HEK293 (cell line): ENCODE results near the gene AASDH.

Source experiments
- CTCF ChIA-PET: fragments of 350-600 bp; formaldehyde crosslinking; extraction: SDS; loops from one replicate; lab custom pipeline; 2021; ENCODE audit warnings: antibody characterized with exemption; lab: Yijun Ruan, JAX
- POLR2A ChIA-PET: fragments of 300-600 bp; formaldehyde crosslinking; extraction: SDS; loops from one replicate; lab custom pipeline; 2020; ENCODE audit warnings: antibody characterized with exemption, inconsistent platforms; lab: Yijun Ruan, JAX
- H3K27ac ChIP-seq: fragments of 200-500 bp; sonication (Bioruptor generic); 2 replicates; pipeline ENCODE4 v1.5.1; 2014; ENCODE audit warnings: low read depth, low read length, control low read depth, inconsistent platforms; ENCODE audit errors: extremely low read depth
- H3K36me3 ChIP-seq, 2 experiments: fragments of 200-500 bp in 1 of 2; sonication (Bioruptor generic) in 1 of 2; 1 replicate in 1 of 2; 2 replicates in 1 of 2; pipeline ENCODE4 v1.5.1; 2014 to 2017; ENCODE audit warnings: inconsistent platforms in 2 of 2, low read length in 2 of 2; ENCODE audit not compliant: control insufficient read depth in 2 of 2, insufficient read depth in 1 of 2
- H3K4me1 ChIP-seq: fragments of 200-500 bp; sonication (Bioruptor generic); 2 replicates; pipeline ENCODE4 v1.5.1; 2014; ENCODE audit warnings: mild to moderate bottlenecking, low read length, inconsistent platforms; ENCODE audit not compliant: control insufficient read depth, insufficient read depth
- H3K4me3 ChIP-seq: 2 replicates; pipeline ENCODE4 v1.5.1; 2011; ENCODE audit warnings: low read depth, mild to moderate bottlenecking, control low read depth, low read length, moderate library complexity
- H3K9me3 ChIP-seq: fragments of 200-500 bp; sonication (Bioruptor generic); 2 replicates; pipeline ENCODE4 v1.5.1; 2014; ENCODE audit warnings: low read depth, low read length, inconsistent platforms; ENCODE audit not compliant: control insufficient read depth, insufficient read depth
- BCL11A ChIP-seq: fragments of 450-650 bp; formaldehyde crosslinking; IDR thresholded peaks from 2 replicates; pipeline ENCODE4 v1.5.1; 2016; ENCODE audit warnings: low read depth, missing biosample characterization, missing genetic modification characterization
- IKZF3 ChIP-seq: fragments of 450-650 bp; IDR thresholded peaks from 2 replicates; pipeline ENCODE4 v1.5.0; 2018; ENCODE audit warnings: missing biosample characterization, mild to moderate bottlenecking, missing genetic modification characterization, moderate library complexity
- KLF9 ChIP-seq: fragments of 450-650 bp; formaldehyde crosslinking; IDR thresholded peaks from 2 replicates; pipeline ENCODE4 v1.5.1; 2016; ENCODE audit warnings: missing biosample characterization, missing genetic modification characterization, low read depth
- PRDM1 ChIP-seq: fragments of 450-650 bp; formaldehyde crosslinking; IDR thresholded peaks from 2 replicates; pipeline ENCODE4; 2016; ENCODE audit warnings: missing biosample characterization, missing genetic modification characterization
- PRDM4 ChIP-seq: fragments of 450-650 bp; formaldehyde crosslinking; IDR thresholded peaks from 2 replicates; pipeline ENCODE4 v1.5.1; 2017; ENCODE audit warnings: missing biosample characterization, missing genetic modification characterization
- TRIM28 ChIP-seq: IDR thresholded peaks from 2 replicates; pipeline ENCODE4 v1.6.1; 2011; ENCODE audit warnings: low read length, control low read depth, borderline replicate concordance
- ZBTB17 ChIP-seq: fragments of 450-650 bp; formaldehyde crosslinking; IDR thresholded peaks from 2 replicates; pipeline ENCODE4 v1.5.1; 2016; ENCODE audit warnings: missing biosample characterization, missing genetic modification characterization
- ZBTB48 ChIP-seq: fragments of 450-650 bp; formaldehyde crosslinking; IDR thresholded peaks from 2 replicates; pipeline ENCODE4 v1.5.1; 2016; ENCODE audit warnings: missing biosample characterization, missing genetic modification characterization
- ZNF157 ChIP-seq: fragments of 450-650 bp; formaldehyde crosslinking; IDR thresholded peaks from 2 replicates; pipeline ENCODE4 v1.5.1; 2016; ENCODE audit warnings: missing biosample characterization, missing genetic modification characterization
- ZNF248 ChIP-seq: fragments of 450-650 bp; formaldehyde crosslinking; IDR thresholded peaks from 2 replicates; pipeline ENCODE4 v1.5.1; 2017; ENCODE audit warnings: missing biosample characterization, missing genetic modification characterization
- ZNF292 ChIP-seq: fragments of 450-650 bp; formaldehyde crosslinking; IDR thresholded peaks from 2 replicates; pipeline ENCODE4 v1.5.1; 2016; ENCODE audit warnings: low read depth, missing biosample characterization, missing genetic modification characterization, borderline replicate concordance
- ZNF302 ChIP-seq: fragments of 450-650 bp; formaldehyde crosslinking; IDR thresholded peaks from 2 replicates; pipeline ENCODE4 v1.5.1; 2016; ENCODE audit warnings: missing biosample characterization, missing genetic modification characterization, low read depth
- ZNF366 ChIP-seq: fragments of 450-650 bp; formaldehyde crosslinking; conservative IDR thresholded peaks from 2 replicates; pipeline ENCODE4 v1.5.1; 2016; ENCODE audit warnings: missing biosample characterization, missing genetic modification characterization
- ZNF404 ChIP-seq: fragments of 450-650 bp; formaldehyde crosslinking; IDR thresholded peaks from 2 replicates; pipeline ENCODE4 v1.5.1; 2017; ENCODE audit warnings: missing biosample characterization, missing genetic modification characterization
- ZNF518A ChIP-seq: fragments of 450-650 bp; formaldehyde crosslinking; conservative IDR thresholded peaks from 2 replicates; pipeline ENCODE4 v1.5.1; 2016; ENCODE audit warnings: low read depth, missing biosample characterization, missing genetic modification characterization
- ZNF555 ChIP-seq: fragments of 450-650 bp; formaldehyde crosslinking; conservative IDR thresholded peaks from 2 replicates; pipeline ENCODE4 v1.5.1; 2017; ENCODE audit warnings: missing biosample characterization, mild to moderate bottlenecking, missing genetic modification characterization, inconsistent platforms
- ZSCAN4 ChIP-seq: fragments of 450-650 bp; formaldehyde crosslinking; IDR thresholded peaks from 2 replicates; pipeline ENCODE4 v1.5.1; 2017; ENCODE audit warnings: missing biosample characterization, missing genetic modification characterization
- TF ChIP-seq, protein P1 (sequence below): fragments of 450-650 bp; formaldehyde crosslinking; IDR thresholded peaks from 2 replicates; pipeline ENCODE4 v1.5.1; 2017; ENCODE audit warnings: missing biosample characterization, missing genetic modification characterization
- TF ChIP-seq, protein P2 (sequence below): fragments of 450-650 bp; formaldehyde crosslinking; IDR thresholded peaks from 2 replicates; pipeline ENCODE4 v1.5.1; 2016; ENCODE audit warnings: missing biosample characterization, missing genetic modification characterization

AASDH gene

GRCh38 chr4:56414135-56414670, 26.9 kb upstream of the AASDH start:
- no peak overlapping the region for H3K27ac ChIP-seq
- H3K9me3 ChIP-seq = no peaks in the 10 kb centered on the region
- ChIA-PET CTCF (interaction anchor here (0.8 to 0.9 kb wide), 2 partner anchors 20 to 361 kb away, joined by 3 read pairs; no protein-coding TSS in a partner anchor), POLR2A (no interaction called here)
- no peaks in the 10 kb centered on the region for H3K36me3 ChIP-seq
- no peak overlapping the region for H3K4me3 ChIP-seq
- peaks cover 4% of the 10 kb centered on the region for H3K4me1 ChIP-seq
- TF ChIP-seq ZNF404 (tag by site-specific recombination) (no peak), ZNF302 (tag by site-specific recombination) (no peak), ZNF248 (no peak), ZBTB17 (tag by site-specific recombination) (no peak), ZNF292 (tag by site-specific recombination) (no peak), KLF9 (tag by site-specific recombination) (no peak), ZSCAN4 (no peak), PRDM1 (tag by site-specific recombination) (0 out of 2 replicates have a peak, but pooled peaks have one; percentile 18), ZNF157 (no peak)

- CTCF ChIA-PET = interaction anchor here (0.9 to 1.3 kb wide), 3 partner anchors 14 to 15 kb away, joined by 4 to 6 read pairs (median 4); no protein-coding TSS in a partner anchor
- TF ChIP-seq PRDM1 (tag by site-specific recombination) = peak; percentile 80
- TF ChIP-seq PRDM4 (tag by site-specific recombination) = peak; percentile 51
- 0 out of 2 replicates have a peak, but pooled peaks have one; percentile 15 for TF ChIP-seq ZNF366 (tag by site-specific recombination)
- TF ChIP-seq ZNF555 (tag by site-specific recombination) = no peak
- TF ChIP-seq IKZF3 (tag by site-specific recombination) = 0 out of 2 replicates have a peak, but pooled peaks have one; percentile 22
- no peak for TF ChIP-seq ZBTB48 (tag by site-specific recombination)
- TF ChIP-seq ZNF518A (tag by site-specific recombination) = peak; percentile 62; the same call in 1 of the 2 replicates
- TF ChIP-seq BCL11A = no peak
- TF ChIP-seq, protein P1, sequence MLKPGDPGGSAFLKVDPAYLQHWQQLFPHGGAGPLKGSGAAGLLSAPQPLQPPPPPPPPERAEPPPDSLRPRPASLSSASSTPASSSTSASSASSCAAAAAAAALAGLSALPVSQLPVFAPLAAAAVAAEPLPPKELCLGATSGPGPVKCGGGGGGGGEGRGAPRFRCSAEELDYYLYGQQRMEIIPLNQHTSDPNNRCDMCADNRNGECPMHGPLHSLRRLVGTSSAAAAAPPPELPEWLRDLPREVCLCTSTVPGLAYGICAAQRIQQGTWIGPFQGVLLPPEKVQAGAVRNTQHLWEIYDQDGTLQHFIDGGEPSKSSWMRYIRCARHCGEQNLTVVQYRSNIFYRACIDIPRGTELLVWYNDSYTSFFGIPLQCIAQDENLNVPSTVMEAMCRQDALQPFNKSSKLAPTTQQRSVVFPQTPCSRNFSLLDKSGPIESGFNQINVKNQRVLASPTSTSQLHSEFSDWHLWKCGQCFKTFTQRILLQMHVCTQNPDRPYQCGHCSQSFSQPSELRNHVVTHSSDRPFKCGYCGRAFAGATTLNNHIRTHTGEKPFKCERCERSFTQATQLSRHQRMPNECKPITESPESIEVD = peak; percentile 92
- TF ChIP-seq TRIM28 = peak; percentile 57; the same call in 1 of the 2 replicates
- TF ChIP-seq, protein P2, sequence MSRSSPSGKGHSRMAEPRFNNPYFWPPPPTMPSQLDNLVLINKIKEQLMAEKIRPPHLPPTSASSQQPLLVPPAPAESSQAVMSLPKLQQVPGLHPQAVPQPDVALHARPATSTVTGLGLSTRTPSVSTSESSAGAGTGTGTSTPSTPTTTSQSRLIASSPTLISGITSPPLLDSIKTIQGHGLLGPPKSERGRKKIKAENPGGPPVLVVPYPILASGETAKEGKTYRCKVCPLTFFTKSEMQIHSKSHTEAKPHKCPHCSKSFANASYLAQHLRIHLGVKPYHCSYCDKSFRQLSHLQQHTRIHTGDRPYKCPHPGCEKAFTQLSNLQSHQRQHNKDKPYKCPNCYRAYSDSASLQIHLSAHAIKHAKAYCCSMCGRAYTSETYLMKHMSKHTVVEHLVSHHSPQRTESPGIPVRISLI (tag by site-specific recombination) = peak; percentile 67; the same call in 1 of the 2 replicates
- TF ChIP-seq, all 188 proteins: peak for 8
- Histone ChIP-seq H3K4me1 (peaks cover 4% of the 10 kb centered on the region), H3K4me3 (peak overlapping the region; percentile 20), H3K36me3 (peaks cover 4 to 20% of the 10 kb centered on the region in 2 experiments; a peak in 2 of 3 replicates), H3K9me3 (no peaks in the 10 kb centered on the region), H3K27ac (no peak overlapping the region; the same call in 1 of the 2 replicates)
- POLR2A ChIA-PET = interaction anchor here (1.4 to 2.5 kb wide), 2 partner anchors 23 to 25 kb away, joined by 12 to 13 read pairs; partner anchors contain the start of genes AASDH, PAICS and PPAT
Observed at GRCh38 chr4:56410247-56411062, 23.2 kb upstream of the AASDH start.
